ENCODE results near the gene ZNF577.

Gene ZNF577

DNA sequence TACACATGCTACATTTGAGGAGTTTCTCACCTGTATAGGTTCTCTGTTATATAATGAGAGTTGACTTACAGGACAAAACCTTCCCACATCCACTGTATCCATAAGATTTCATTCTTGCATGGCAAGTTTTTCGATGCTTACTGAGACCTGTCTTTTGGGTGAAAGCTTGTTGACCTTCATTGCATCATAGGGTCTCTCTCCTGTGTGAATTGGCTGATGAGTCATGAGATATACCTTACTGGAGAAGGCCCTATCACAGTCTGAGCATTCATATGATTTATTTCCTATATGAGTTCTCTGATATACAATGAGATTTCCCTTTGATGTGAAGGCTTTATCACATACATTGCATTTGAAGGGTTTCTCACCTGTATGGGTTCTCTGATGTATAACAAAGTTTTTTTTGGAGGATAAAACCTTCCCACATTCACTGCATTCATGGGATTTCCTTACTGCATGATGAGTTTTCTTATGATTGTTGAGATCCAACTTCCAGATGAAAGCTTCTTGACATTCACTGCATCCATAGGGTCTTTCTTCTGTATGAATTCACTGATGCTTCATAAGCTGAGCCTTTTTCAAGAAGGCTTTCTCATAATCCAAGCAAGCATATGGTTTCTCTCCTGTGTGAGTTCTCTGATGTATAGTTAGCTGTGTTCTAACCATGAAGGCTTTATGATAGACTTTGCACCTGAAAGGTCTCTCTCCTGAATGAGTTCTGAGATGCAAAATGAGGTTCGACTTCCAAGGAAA, 25.7 kb downstream of the ZNF577 start:
- no peak for DNase-seq (ENCODE audit: low read depth)
- no peak overlapping the region for H3K4me3 ChIP-seq (ENCODE audit: low read depth, low read length)
- TF ChIP-seq, protein P1, sequence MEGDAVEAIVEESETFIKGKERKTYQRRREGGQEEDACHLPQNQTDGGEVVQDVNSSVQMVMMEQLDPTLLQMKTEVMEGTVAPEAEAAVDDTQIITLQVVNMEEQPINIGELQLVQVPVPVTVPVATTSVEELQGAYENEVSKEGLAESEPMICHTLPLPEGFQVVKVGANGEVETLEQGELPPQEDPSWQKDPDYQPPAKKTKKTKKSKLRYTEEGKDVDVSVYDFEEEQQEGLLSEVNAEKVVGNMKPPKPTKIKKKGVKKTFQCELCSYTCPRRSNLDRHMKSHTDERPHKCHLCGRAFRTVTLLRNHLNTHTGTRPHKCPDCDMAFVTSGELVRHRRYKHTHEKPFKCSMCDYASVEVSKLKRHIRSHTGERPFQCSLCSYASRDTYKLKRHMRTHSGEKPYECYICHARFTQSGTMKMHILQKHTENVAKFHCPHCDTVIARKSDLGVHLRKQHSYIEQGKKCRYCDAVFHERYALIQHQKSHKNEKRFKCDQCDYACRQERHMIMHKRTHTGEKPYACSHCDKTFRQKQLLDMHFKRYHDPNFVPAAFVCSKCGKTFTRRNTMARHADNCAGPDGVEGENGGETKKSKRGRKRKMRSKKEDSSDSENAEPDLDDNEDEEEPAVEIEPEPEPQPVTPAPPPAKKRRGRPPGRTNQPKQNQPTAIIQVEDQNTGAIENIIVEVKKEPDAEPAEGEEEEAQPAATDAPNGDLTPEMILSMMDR (IDR thresholded peaks at IDR 0.05; ENCODE audit: control insufficient read depth, extremely low read depth, insufficient read depth): no peak

DNA sequence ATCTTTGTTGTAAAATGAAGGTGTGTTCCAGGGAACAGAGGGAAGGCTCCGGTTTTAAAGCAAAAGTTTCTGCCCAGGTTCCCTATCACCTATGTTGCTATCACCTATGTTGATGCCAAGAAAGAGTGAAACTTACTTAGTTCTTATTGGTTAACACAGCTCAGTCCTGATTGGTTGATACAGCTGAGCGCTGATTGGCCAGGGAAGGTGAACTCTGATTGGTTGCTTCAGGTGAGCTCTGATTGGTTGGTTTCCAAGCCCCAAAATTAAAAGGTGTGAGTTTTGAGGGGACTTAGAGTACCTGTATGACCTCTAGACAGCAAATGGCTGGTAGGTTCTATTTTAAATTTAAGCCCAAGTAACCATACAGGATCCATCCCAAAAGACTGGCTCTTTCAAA, 50.6 kb downstream of the ZNF577 start:
- TF ChIP-seq, protein P1 (IDR thresholded peaks at IDR 0.05; ENCODE audit: control insufficient read depth, extremely low read depth, insufficient read depth): no peak
- no peak for DNase-seq (ENCODE audit: low read depth)
- no peak overlapping the region for H3K4me3 ChIP-seq (ENCODE audit: low read depth, low read length)

- no peak overlapping the region for H3K4me3 ChIP-seq (ENCODE audit: low read depth, low read length)
- TF ChIP-seq, protein P1 (IDR thresholded peaks at IDR 0.05; ENCODE audit: control insufficient read depth, extremely low read depth, insufficient read depth): 0 out of 2 replicates have a peak, but pooled peaks have one; percentile 3
- DNase-seq (ENCODE audit: low read depth): no peak
These were observed 57.5 kb downstream of the ZNF577 start for GRCh38 chr19:51830274-51830673.

- TF ChIP-seq, protein P1 (IDR thresholded peaks at IDR 0.05; ENCODE audit: control insufficient read depth, extremely low read depth, insufficient read depth): no peak
- no peak overlapping the region for H3K4me3 ChIP-seq (ENCODE audit: low read depth, low read length)
- no peak for DNase-seq (ENCODE audit: low read depth)
These were observed 63.3 kb downstream of the ZNF577 start for GRCh38 chr19:51824281-51825005.

GRCh38 chr19:51822946-51823345, 64.8 kb downstream of the ZNF577 start:
- no peak overlapping the region for H3K4me3 ChIP-seq (ENCODE audit: low read depth, low read length)
- DNase-seq (ENCODE audit: low read depth): no peak
- TF ChIP-seq, protein P1 (IDR thresholded peaks at IDR 0.05; ENCODE audit: control insufficient read depth, extremely low read depth, insufficient read depth): no peak

- no peak for DNase-seq (ENCODE audit: low read depth)
- TF ChIP-seq, protein P1 (IDR thresholded peaks at IDR 0.05; ENCODE audit: control insufficient read depth, extremely low read depth, insufficient read depth): no peak
- no peak overlapping the region for H3K4me3 ChIP-seq (ENCODE audit: low read depth, low read length)
These were observed 65.4 kb downstream of the ZNF577 start for GRCh38 chr19:51822325-51822724.
